Psoas muscle (tissue), 8 donors: ENCODE results near the gene TCHP. TPM values are rescaled to one million over a fixed set of nuclear protein-coding genes. Genes with fewer than 3 reads are reported as not detected.

Experiments used
- ATAC-seq, 4 donors: fragments of 200-7000 bp; cut with Tn5 transposase; one replicate each; pipeline ENCODE4 v1.9.1; 2020; ENCODE audit warnings: moderate library complexity in 3 of 4, mild to moderate bottlenecking in 2 of 4
- DNase-seq, 2 donors: peaks; one replicate each; pipeline ENCODE4 v3.0.0-alpha.2; 2020
- H3K27ac ChIP-seq: fragments of 200-600 bp; one replicate; pipeline ENCODE4 v1.8.0; 2022
- H3K27me3 ChIP-seq, 3 donors: fragments of 200-600 bp in 1 of 3; one replicate each; pipeline versions ENCODE4 v1.6.1 to v1.8.0; 2013 to 2022; ENCODE audit warnings: low read length in 2 of 3, mild to moderate bottlenecking in 2 of 3, moderate library complexity in 1 of 3; ENCODE audit not compliant: insufficient read depth in 3 of 3
- H3K36me3 ChIP-seq, 2 donors: fragments of 200-600 bp in 1 of 2; one replicate each; pipeline versions ENCODE4 v1.6.1 to v1.8.0; 2013 to 2022; ENCODE audit warnings: low read depth in 1 of 2, mild to moderate bottlenecking in 1 of 2, moderate library complexity in 1 of 2; ENCODE audit not compliant: insufficient read depth in 1 of 2
- H3K4me1 ChIP-seq: fragments of 200-600 bp; one replicate; pipeline ENCODE4 v1.8.0; 2022
- H3K4me3 ChIP-seq: fragments of 200-600 bp; one replicate; pipeline ENCODE4 v1.8.0; 2022; ENCODE audit warnings: mild to moderate bottlenecking
- H3K9me3 ChIP-seq: fragments of 200-600 bp; one replicate; pipeline ENCODE4 v1.8.0; 2022
- WGBS, 3 donors: extraction: QIAGEN DNeasy Blood & Tissue Kit; methylation state at CpG; one replicate each; pipeline versions ENCODE4 v1.1.6 to v1.1.7; 2013; 5-methylcytosine and 5-hydroxymethylcytosine counted together
- intact Hi-C, 2 donors: fragments of 100-400 bp; cut with DNase I; formaldehyde crosslinking; loops; one replicate each; pipeline versions ENCODE4 v1.11.0 to v1.14.2; 2022
- polyA plus RNA-seq, 3 donors: library from polyadenylated mRNA; stranded (reverse); fragments of 200-250 nt; gene quantifications; one replicate each; pipeline ENCODE4 v1.2.3, GENCODE V29; 2013
- total RNA-seq, 4 donors: library from RNA; stranded (reverse); fragmentation: NEBNext Ultra II Directional in 2 of 4; extraction: Animal tissue kit (Norgen Biotek cat#: 25700) in 2 of 4; gene quantifications; one replicate each; pipeline versions ENCODE4 v1.2.1 to v1.2.4, GENCODE V29; 2021 to 2023
- TF ChIP-seq, protein P1 (sequence below): fragments of 200-600 bp; IDR thresholded peaks from one replicate; pipeline ENCODE4 v1.8.0; 2022; ENCODE audit warnings: antibody characterized with exemption
- donor health status: healthy with polysubstance abuse.
- donor health status: DM: no; HTN: no; CAD: no; lungs with moderate emphysema.
- donor health status: Bipolar disorder and iron deficiency.
- donor health status: healthy.
- donor health status: DM: yes; HTN: yes; CAD: no.
- donor health status: DM: no; HTN: no; CAD: no.
- donor health status: DM: no; HTN: no; CAD: no.
- donor health status: DM: yes; HTN: yes; CAD: no.

The TCHP gene
- total and polyA plus RNA-seq, 7 donors = 4.5 to 14.8 (median 8.2) TPM

DNA sequence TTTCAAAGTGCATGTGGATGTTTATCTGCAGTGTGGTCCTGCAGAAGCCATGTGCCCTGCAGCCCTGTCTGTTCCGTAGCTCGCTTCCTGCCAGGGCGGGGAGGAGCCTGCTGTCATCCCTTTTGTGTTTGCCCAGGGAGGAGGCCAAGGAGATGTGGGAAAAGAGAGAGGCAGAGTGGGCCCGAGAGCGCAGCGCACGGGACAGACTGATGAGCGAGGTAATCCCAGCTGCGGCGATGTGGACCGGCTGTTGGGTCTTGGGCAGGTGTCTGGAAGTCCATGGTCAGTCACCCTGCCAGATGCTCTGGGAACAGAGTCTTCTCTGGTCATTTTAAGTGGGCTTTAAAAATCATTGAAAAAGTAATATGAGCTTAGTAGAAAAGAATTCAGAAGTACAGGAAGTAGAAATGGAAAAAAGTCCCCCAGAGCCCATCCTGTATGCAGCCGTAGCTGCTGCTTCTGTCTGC, 12.8 kb downstream of the TCHP start:
- 63 to 68% (median 66%) methylated on average over 12 of the region's 12 CpGs for WGBS, 3 donors
- Histone ChIP-seq H3K27me3 (no peaks in the 10 kb centered on the region), H3K27ac (no peak overlapping the region), H3K4me3 (no peak overlapping the region), H3K9me3 (no peaks in the 10 kb centered on the region), H3K4me1 (no peaks in the 10 kb centered on the region), H3K36me3 (peaks cover 0 to 100% of the 10 kb centered on the region in 2 donors)
- DNase-seq = no peak
- intact Hi-C loops = no loop called here
- no peak for ATAC-seq
- TF ChIP-seq, protein P1, sequence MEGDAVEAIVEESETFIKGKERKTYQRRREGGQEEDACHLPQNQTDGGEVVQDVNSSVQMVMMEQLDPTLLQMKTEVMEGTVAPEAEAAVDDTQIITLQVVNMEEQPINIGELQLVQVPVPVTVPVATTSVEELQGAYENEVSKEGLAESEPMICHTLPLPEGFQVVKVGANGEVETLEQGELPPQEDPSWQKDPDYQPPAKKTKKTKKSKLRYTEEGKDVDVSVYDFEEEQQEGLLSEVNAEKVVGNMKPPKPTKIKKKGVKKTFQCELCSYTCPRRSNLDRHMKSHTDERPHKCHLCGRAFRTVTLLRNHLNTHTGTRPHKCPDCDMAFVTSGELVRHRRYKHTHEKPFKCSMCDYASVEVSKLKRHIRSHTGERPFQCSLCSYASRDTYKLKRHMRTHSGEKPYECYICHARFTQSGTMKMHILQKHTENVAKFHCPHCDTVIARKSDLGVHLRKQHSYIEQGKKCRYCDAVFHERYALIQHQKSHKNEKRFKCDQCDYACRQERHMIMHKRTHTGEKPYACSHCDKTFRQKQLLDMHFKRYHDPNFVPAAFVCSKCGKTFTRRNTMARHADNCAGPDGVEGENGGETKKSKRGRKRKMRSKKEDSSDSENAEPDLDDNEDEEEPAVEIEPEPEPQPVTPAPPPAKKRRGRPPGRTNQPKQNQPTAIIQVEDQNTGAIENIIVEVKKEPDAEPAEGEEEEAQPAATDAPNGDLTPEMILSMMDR = no peak

DNA sequence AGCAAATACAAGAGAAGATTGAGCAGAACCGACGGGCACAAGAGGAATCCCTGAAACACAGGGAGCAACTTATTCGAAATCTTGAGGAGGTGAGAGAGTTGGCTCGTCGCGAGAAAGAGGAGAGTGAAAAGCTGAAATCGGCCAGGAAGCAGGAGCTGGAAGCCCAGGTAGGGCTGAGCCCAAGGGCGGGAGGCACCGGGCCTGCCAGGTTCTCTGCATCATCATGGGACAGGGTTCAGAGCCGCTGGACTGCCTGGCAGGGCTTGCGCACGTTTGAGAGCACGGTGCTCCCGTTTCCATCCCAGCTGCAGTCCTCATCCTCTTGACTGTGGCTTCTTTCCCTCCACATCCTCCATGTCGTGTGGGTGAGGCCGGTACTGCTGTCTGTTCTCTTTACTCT, 14.4 kb downstream of the TCHP start:
- no peaks in the 10 kb centered on the region for H3K4me1 ChIP-seq
- peak in 1 of 4 donors; percentile 31 for ATAC-seq
- intact Hi-C loops = no loop called here
- H3K4me3 ChIP-seq = no peak overlapping the region
- peaks cover 0 to 100% of the 10 kb centered on the region in 2 donors for H3K36me3 ChIP-seq
- WGBS, 3 donors = 92 to 93% (median 93%) methylated on average over 16 of the region's 16 CpGs
- H3K9me3 ChIP-seq = no peaks in the 10 kb centered on the region
- TF ChIP-seq, protein P1 = no peak
- no peaks in the 10 kb centered on the region for H3K27me3 ChIP-seq
- no peak for DNase-seq
- no peak overlapping the region for H3K27ac ChIP-seq

DNA sequence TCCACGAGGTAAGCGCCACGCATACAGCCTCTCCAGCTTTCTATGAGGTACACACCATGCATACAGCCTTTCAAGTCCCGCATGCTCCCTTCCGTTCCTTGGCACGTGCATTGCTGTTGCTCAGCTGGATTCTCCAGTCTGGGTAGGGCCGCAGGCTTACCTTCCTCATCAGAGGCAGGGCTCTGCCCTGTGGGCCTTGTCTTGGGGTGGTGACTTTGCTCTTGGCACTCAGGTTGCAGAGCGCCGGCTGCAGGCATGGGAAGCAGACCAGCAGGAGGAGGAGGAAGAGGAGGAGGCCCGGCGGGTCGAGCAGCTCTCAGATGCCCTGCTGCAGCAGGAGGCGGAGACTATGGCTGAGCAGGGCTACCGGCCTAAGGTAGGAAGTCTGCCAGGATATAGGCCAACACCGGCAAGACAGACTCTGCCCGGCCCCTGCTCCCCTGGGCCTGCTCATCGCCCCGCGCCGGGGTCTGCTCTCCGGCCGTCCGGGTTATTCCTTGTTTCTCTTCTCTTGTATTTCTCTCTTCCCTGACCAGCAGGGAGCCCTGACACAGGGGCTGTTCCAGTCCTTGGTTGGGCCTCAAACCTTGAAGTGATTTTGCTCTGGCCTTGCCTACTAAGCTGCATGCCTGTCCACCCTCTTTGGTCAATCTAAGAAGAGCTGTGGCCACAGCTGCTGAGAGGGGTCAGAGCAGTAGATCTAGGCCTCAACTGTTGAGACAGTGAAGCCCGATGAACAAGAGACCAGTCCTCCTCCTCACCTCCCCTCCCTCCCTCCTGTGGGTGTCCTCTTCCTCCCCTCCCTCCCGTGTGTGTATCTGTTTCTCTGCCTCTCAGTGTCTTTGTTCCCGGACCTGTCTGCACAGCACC, 15.3 kb downstream of the TCHP start:
- WGBS, 3 donors = 77 to 85% (median 81%) methylated on average over 25 to 26 of the region's 26 CpGs
- intact Hi-C loops = no loop called here
- no peaks in the 10 kb centered on the region for H3K27me3 ChIP-seq
- no peaks in the 10 kb centered on the region for H3K4me1 ChIP-seq
- TF ChIP-seq, protein P1 = no peak
- H3K4me3 ChIP-seq = no peak overlapping the region
- H3K27ac ChIP-seq = no peak overlapping the region
- ATAC-seq = no peak
- DNase-seq = no peak
- peaks cover 0 to 100% of the 10 kb centered on the region in 2 donors for H3K36me3 ChIP-seq
- H3K9me3 ChIP-seq = no peaks in the 10 kb centered on the region

DNA sequence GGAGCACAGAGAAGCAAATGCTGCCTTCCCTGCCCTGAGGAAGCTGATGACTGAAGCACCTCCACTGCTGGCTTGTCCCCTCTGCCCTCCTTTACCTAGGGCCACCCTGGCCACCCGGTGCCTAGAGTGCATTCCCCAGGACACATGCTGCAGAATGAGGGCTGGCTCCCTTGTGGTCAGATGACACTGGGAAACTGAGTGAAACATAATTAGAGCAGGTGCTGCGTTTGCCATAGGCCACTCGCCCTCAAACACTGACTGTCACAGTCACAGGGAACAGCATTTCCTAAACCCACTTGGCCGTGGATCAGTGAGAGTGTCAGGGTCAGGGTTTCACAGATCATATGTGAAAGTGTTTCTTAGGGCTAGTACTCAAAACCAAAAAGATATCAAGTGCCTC, 16.0 kb downstream of the TCHP start:
- ATAC-seq (no peak), DNase-seq (no peak)
- intact Hi-C loops = no loop called here
- peaks cover 0 to 100% of the 10 kb centered on the region in 2 donors for H3K36me3 ChIP-seq
- H3K4me1 ChIP-seq = no peaks in the 10 kb centered on the region
- TF ChIP-seq, protein P1 = no peak
- H3K9me3 ChIP-seq = no peaks in the 10 kb centered on the region
- no peak overlapping the region for H3K27ac ChIP-seq
- 67 to 91% (median 76%) methylated on average over 4 of the region's 4 CpGs for WGBS, 3 donors
- H3K27me3 ChIP-seq = no peaks in the 10 kb centered on the region
- H3K4me3 ChIP-seq = no peak overlapping the region
